ENCODE results near the gene SLC9A8.

DNA sequence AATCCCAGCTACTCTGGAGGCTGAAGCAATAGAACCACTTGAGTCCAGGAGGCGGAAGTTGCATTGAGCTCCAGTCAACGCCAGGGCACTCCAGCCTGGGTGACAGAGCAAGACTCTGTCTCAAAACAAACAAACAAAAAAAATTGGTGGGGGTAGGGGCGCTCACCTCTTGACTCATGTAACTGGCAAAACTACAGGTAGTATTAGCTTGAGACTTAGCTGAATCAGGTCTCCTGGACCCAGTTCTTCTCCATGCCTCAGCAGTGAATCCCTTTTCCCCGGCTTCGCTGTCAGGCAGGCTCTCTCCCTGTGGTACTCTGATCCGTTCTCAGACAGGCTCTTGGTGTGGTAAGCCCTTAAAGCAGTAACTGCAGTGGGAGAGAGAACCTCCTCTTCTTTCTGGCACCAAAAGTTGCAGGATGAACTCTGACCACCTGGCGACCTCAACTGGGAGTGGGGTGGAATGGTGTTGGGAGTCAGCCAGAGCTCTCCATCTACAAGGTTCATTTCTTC, 12.9 kb downstream of the SLC9A8 start:
- TF ChIP-seq, protein P1, sequence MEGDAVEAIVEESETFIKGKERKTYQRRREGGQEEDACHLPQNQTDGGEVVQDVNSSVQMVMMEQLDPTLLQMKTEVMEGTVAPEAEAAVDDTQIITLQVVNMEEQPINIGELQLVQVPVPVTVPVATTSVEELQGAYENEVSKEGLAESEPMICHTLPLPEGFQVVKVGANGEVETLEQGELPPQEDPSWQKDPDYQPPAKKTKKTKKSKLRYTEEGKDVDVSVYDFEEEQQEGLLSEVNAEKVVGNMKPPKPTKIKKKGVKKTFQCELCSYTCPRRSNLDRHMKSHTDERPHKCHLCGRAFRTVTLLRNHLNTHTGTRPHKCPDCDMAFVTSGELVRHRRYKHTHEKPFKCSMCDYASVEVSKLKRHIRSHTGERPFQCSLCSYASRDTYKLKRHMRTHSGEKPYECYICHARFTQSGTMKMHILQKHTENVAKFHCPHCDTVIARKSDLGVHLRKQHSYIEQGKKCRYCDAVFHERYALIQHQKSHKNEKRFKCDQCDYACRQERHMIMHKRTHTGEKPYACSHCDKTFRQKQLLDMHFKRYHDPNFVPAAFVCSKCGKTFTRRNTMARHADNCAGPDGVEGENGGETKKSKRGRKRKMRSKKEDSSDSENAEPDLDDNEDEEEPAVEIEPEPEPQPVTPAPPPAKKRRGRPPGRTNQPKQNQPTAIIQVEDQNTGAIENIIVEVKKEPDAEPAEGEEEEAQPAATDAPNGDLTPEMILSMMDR (conservative IDR thresholded peaks at IDR 0.05 in 1 of 2, IDR thresholded peaks at IDR 0.05 in 1 of 2; ENCODE audit: extremely low read depth in 1 of 2, insufficient read depth in 1 of 2, low read depth in 1 of 2, low read length in 2 of 2) = no peak
- no peak for TF ChIP-seq EZH2 (IDR thresholded peaks at IDR 0.05; ENCODE audit: borderline replicate concordance, low read length)

Measured in mammary epithelial cell (primary cell).